ENCODE results near the gene SUSD4.

GRCh38 chr1:223222377-223222776 lies 141.6 kb downstream of the SUSD4 start:
- TF ChIP-seq, protein P1, sequence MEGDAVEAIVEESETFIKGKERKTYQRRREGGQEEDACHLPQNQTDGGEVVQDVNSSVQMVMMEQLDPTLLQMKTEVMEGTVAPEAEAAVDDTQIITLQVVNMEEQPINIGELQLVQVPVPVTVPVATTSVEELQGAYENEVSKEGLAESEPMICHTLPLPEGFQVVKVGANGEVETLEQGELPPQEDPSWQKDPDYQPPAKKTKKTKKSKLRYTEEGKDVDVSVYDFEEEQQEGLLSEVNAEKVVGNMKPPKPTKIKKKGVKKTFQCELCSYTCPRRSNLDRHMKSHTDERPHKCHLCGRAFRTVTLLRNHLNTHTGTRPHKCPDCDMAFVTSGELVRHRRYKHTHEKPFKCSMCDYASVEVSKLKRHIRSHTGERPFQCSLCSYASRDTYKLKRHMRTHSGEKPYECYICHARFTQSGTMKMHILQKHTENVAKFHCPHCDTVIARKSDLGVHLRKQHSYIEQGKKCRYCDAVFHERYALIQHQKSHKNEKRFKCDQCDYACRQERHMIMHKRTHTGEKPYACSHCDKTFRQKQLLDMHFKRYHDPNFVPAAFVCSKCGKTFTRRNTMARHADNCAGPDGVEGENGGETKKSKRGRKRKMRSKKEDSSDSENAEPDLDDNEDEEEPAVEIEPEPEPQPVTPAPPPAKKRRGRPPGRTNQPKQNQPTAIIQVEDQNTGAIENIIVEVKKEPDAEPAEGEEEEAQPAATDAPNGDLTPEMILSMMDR (IDR thresholded peaks at IDR 0.05): no peak
- no peak for TF ChIP-seq POLR2A (IDR thresholded peaks at IDR 0.05)

All from right lobe of liver (tissue), 4 donors.